Ovary (tissue), 9 donors: Measurements from ENCODE around the gene PPDPF. TPM values are rescaled to one million over a fixed set of nuclear protein-coding genes. Genes with fewer than 3 reads are reported as not detected.

Experiments
- DNase-seq, 5 donors: peaks; one replicate each; pipeline ENCODE4 v3.0.0-alpha.2; 2019 to 2020
- H3K27ac ChIP-seq, 2 donors: fragments of 200-600 bp; one replicate each; pipeline versions ENCODE4 v1.5.1 to v1.8.0; 2019 to 2022
- H3K27me3 ChIP-seq: fragments of 200-600 bp; one replicate; pipeline ENCODE4 v1.8.0; 2022
- H3K36me3 ChIP-seq: fragments of 200-600 bp; sonication (generic); one replicate; pipeline ENCODE4 v1.5.1; 2019
- H3K4me1 ChIP-seq: one replicate; pipeline ENCODE4 v1.8.1; 2013; ENCODE audit warnings: mild to moderate bottlenecking, moderate library complexity; ENCODE audit not compliant: insufficient read depth
- H3K4me3 ChIP-seq: fragments of 200-600 bp; sonication (generic); one replicate; pipeline ENCODE4 v1.5.1; 2017
- H3K9me3 ChIP-seq, 2 donors: fragments of 200-600 bp in 1 of 2; sonication (generic) in 1 of 2; one replicate each; pipeline versions ENCODE4 v1.5.1 to v1.8.1; 2013 to 2019; ENCODE audit warnings: mild to moderate bottlenecking in 1 of 2, moderate library complexity in 1 of 2
- CTCF ChIP-seq, 3 donors: fragments of 450-650 bp in 2 of 3; fragments of 200-600 bp in 1 of 3; IDR thresholded peaks; one replicate each; pipeline versions ENCODE4 v1.5.1 to v1.8.0; 2016 to 2022; ENCODE audit warnings: antibody characterized with exemption in 3 of 3, mild to moderate bottlenecking in 1 of 3
- EP300 ChIP-seq: sonication (generic); formaldehyde crosslinking; IDR thresholded peaks from one replicate; pipeline ENCODE4 v1.6.1; 2017; ENCODE audit warnings: antibody characterized with exemption
- POLR2A ChIP-seq: fragments of 450-650 bp; IDR thresholded peaks from one replicate; pipeline ENCODE4 v1.6.1; 2017; ENCODE audit warnings: antibody characterized with exemption, mild to moderate bottlenecking, moderate library complexity
- WGBS, 3 donors: extraction: QIAGEN DNeasy Blood & Tissue Kit in 1 of 3; methylation state at CpG; one replicate each; pipeline versions ENCODE4 v1.1.5 to v1.1.7; 2013 to 2017; 5-methylcytosine and 5-hydroxymethylcytosine counted together
- intact Hi-C, 4 donors: fragments of 100-400 bp; cut with DNase I; formaldehyde crosslinking; loops; one replicate each; pipeline versions ENCODE4 v1.11.0 to v1.15.1; 2022 to 2023
- polyA plus RNA-seq, 2 donors: library from polyadenylated mRNA; stranded (reverse); fragments of 200-250 nt in 1 of 2; fragments of 350-450 nt in 1 of 2; fragmentation: Illumina TruSeq in 1 of 2; extraction: RNeasy Lipid Tissue Mini Kit (QIAGEN cat#74804) in 1 of 2; gene quantifications; one replicate each; pipeline ENCODE4 v1.2.3, GENCODE V29; 2013 to 2014
- total RNA-seq, 7 donors: library from RNA; depleted of rRNA in 2 of 7; stranded (reverse); fragments of >200 nt in 2 of 7; fragmentation: NEBNext Ultra II Directional in 3 of 7; extraction: Animal tissue kit (Norgen Biotek cat#: 25700) in 3 of 7; gene quantifications; one replicate each; pipeline versions ENCODE4 v1.1.0 to v1.2.4, GENCODE V29; 2016 to 2023
- donor health status: DM: no; HTN: no; CAD: no; lungs with moderate emphysema.
- donor health status: DM: no; HTN: no; CAD: no.
- donor health status: Bipolar disorder and iron deficiency.
- donor health status: DM: yes; HTN: yes; CAD: no.
- donor health status: DM: no; HTN: no; CAD: no.
- donor health status: DM: yes; HTN: yes; CAD: no.

PPDPF gene
- total and polyA plus RNA-seq, 9 donors, result 4.9 to 315 (median 201) TPM

GRCh38 chr20:63522091-63522868, 1.7 kb downstream of the PPDPF start:
- H3K27ac ChIP-seq, result no peak overlapping the region
- intact Hi-C loops, result no loop called here
- no peak overlapping the region for H3K4me3 ChIP-seq
- 58 to 65% (median 59%) methylated on average over 12 to 13 of the region's 13 CpGs for WGBS, 3 donors
- no peaks in the 10 kb centered on the region for H3K36me3 ChIP-seq
- no peaks in the 10 kb centered on the region for H3K9me3 ChIP-seq
- H3K27me3 ChIP-seq, result no peaks in the 10 kb centered on the region
- TF ChIP-seq EP300 (no peak), POLR2A (no peak), CTCF (IDR thresholded peaks at IDR 0.05) (no peak)
- peak in 2 of 5 donors; percentile 38 to 40 for DNase-seq
- H3K4me1 ChIP-seq, result peaks cover 10% of the 10 kb centered on the region

- Histone ChIP-seq H3K9me3 (no peaks in the 10 kb centered on the region), H3K4me3 (no peak overlapping the region), H3K27me3 (no peaks in the 10 kb centered on the region), H3K4me1 (peaks cover 10% of the 10 kb centered on the region), H3K27ac (no peak overlapping the region), H3K36me3 (no peaks in the 10 kb centered on the region)
- DNase-seq, result peak in 3 of 5 donors; percentile 45 to 55 (median 48)
- intact Hi-C loops, result no loop called here
- TF ChIP-seq CTCF (IDR thresholded peaks at IDR 0.05) (no peak), POLR2A (no peak), EP300 (no peak)
- WGBS, 3 donors, result 88 to 96% (median 90%) methylated on average over 11 of the region's 11 CpGs
Measured at GRCh38 chr20:63522981-63523611, 2.5 kb downstream of the PPDPF start.

DNA sequence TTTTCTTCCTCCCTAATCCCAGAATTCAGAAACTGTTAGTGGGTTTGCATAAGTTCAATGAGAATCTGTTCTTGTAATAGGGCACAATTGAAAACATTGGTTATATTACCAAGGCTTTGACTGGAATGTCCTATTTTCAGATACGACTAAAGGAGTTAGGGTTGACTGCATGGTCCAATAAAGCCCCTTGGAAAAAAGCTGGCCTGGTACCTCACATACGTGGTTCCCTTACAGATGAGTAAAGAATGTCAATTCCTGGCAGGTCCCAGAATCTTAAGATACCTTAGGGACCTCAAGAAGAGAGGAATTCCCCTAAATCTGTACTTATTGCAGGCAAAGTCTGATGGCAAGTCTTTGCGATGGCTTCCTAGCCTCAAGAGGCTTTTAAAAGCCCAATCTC, 4.6 kb downstream of the PPDPF start:
- no peak overlapping the region for H3K27ac ChIP-seq
- 35 to 53% (median 41%) methylated on average over 3 of the region's 3 CpGs for WGBS, 3 donors
- no peak overlapping the region for H3K4me3 ChIP-seq
- H3K9me3 ChIP-seq, result no peaks in the 10 kb centered on the region
- intact Hi-C loops, result no loop called here
- H3K27me3 ChIP-seq, result no peaks in the 10 kb centered on the region
- H3K4me1 ChIP-seq, result peaks cover 8% of the 10 kb centered on the region
- DNase-seq, result no peak
- TF ChIP-seq POLR2A (no peak), CTCF (IDR thresholded peaks at IDR 0.05) (no peak), EP300 (no peak)
- no peaks in the 10 kb centered on the region for H3K36me3 ChIP-seq

- intact Hi-C loops, result no loop called here
- WGBS, 3 donors, result 12 to 25% (median 15%) methylated on average over 2 of the region's 2 CpGs
- H3K27ac ChIP-seq, result no peak overlapping the region
- no peak overlapping the region for H3K4me3 ChIP-seq
- H3K9me3 ChIP-seq, result no peaks in the 10 kb centered on the region
- peaks cover 8% of the 10 kb centered on the region for H3K4me1 ChIP-seq
- H3K27me3 ChIP-seq, result no peaks in the 10 kb centered on the region
- TF ChIP-seq POLR2A (no peak), EP300 (no peak), CTCF (IDR thresholded peaks at IDR 0.05) (no peak)
- DNase-seq, result peak in 1 of 5 donors; percentile 23
- H3K36me3 ChIP-seq, result no peaks in the 10 kb centered on the region
Measured at GRCh38 chr20:63525971-63526370, 5.4 kb downstream of the PPDPF start.
